ENCODE results near the gene CDH22.

- no peak for TF ChIP-seq POLR2A (IDR thresholded peaks at IDR 0.05)
- no peak for TF ChIP-seq CTCF (IDR thresholded peaks at IDR 0.05)
These were observed 168.3 kb downstream of the CDH22 start for GRCh38 chr20:46139908-46140482.

All from right lobe of liver (tissue), 4 donors.